ENCODE measurements around the gene SNX21.

The SNX21 gene

DNA sequence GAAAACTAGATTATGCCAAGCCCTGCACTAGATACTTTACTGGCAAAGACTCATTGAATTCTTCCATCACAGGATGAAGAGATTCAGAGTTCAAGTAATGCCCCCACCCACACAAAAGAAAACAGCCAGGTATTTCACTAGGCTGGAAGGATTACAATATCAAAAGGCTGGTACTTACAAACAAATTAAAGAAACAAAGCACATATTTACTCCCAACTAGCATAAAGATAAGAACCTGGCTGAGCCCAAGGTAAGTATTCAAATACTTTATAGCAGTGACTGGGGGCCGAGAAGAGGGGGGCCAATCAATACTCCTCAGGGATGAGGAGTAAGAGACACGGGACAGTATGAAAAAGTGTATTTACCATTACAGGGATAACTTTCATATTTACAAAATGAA is 19.9 kb downstream of the SNX21 start:
- no CpG with 5 or more reads among the region's 2 CpGs for WGBS (ENCODE audit: extremely low coverage, insufficient coverage, low lambda C conversion rate)
- H2BK120ac ChIP-seq (ENCODE audit: low read depth, low read length), result no peak overlapping the region
- no peak overlapping the region for H2BK15ac ChIP-seq (replicated peaks; ENCODE audit: low read depth)
- H3K27ac ChIP-seq (ENCODE audit: low read depth, low read length), result no peak overlapping the region
- no peaks in the 10 kb centered on the region for H3K36me3 ChIP-seq (ENCODE audit: control insufficient read depth, insufficient read depth, low read length)
- H3K4me1 ChIP-seq (ENCODE audit: control insufficient read depth, low read depth, low read length), result no peaks in the 10 kb centered on the region
- H3K4ac ChIP-seq (ENCODE audit: low read depth, low read length), result no peak overlapping the region
- H3K4me2 ChIP-seq (ENCODE audit: low read length), result no peak overlapping the region
- H4K8ac ChIP-seq (ENCODE audit: low read depth, low read length), result no peak overlapping the region
- no peak overlapping the region for H3K18ac ChIP-seq (ENCODE audit: low read length)
- peaks cover 2% of the 10 kb centered on the region for H3K79me2 ChIP-seq (ENCODE audit: control insufficient read depth, insufficient read depth, low read length)
- no peak overlapping the region for H3K4me3 ChIP-seq (ENCODE audit: low read length)
- no peak overlapping the region for H2AK5ac ChIP-seq (ENCODE audit: low read length)
- H3K79me1 ChIP-seq (ENCODE audit: low read length), result peaks cover 3% of the 10 kb centered on the region
- H2BK5ac ChIP-seq (ENCODE audit: low read length), result no peak overlapping the region
- no peak overlapping the region for H3K56ac ChIP-seq (ENCODE audit: low read length)
- DNase-seq, result no peak
- no peak overlapping the region for H3K23ac ChIP-seq (ENCODE audit: low read length)
- H4K5ac ChIP-seq (ENCODE audit: low read length), result no peak overlapping the region
- H3K9ac ChIP-seq (ENCODE audit: low read length), result no peak overlapping the region
- no peaks in the 10 kb centered on the region for H3K27me3 ChIP-seq (ENCODE audit: insufficient read depth, low read length, poor library complexity)

DNA sequence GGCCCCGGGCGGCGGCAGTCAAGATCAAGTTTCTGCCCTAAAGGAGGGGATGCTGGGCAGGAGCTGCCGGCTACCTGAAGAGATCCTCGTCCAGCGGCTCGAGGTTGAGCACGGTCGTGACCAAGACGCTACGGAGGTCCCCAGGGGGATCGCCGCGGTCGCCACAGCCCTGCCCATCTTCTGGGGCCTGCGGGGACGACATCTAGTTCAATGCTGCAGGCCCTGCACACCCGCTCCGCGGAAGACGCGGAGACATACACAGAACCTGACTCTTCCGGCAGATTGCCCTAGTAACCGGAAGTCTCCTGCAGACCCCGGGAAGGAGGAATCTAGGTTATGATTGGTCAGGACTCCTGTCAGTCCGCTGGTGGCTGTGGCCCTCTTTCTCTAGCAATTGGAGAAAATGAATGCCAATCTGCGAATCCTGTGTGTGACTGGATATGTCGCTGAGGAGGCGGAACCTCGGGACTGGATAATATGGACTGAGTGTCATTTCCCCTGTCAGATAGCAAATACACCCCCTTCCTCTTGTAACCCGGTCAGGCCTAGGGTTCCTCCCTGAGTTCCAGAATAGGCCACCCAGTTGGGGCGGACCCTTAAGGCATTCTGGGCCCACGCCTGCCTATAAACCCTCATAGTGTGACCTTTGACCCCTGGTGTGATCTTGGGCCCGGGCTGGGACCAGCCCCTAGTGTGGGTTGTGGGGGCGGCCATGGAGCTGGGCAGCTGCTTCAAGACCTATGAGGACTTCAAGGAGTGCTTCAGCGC is 23.7 kb downstream of the SNX21 start, which contains the start of the genes ACOT8 and ZSWIM3:
Gene ACOT8, minus strand, starts transcription at position 279 of the 768 bp plus-strand sequence. Its CDS starts 77 bp downstream, at position 202.
Gene ZSWIM3, plus strand, starts transcription at position 501 of the 768 bp plus-strand sequence. Its CDS starts 212 bp downstream, at position 713.
- no CpG with 5 or more reads among the region's 36 CpGs for WGBS (ENCODE audit: extremely low coverage, insufficient coverage, low lambda C conversion rate)

DNA sequence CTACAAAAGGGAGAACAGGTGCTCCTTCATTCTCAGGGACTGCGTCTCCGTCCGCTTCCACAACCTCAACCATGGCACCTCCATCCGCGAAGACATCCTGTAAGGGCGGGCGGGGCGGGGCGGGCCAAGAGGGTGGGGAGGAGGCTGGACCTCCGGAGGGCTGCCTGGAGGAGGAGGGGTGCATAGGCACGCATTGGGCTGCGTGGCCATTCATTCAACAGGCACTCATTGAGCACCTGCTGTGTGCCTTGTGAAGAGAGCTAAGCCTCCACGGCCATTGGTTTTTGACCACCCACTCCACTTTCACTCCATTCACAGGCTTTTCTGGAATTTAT is 24.2 kb downstream of the SNX21 start:
- no peak overlapping the region for H4K5ac ChIP-seq (ENCODE audit: low read length)
- no peak overlapping the region for H2BK120ac ChIP-seq (ENCODE audit: low read depth, low read length)
- H3K27me3 ChIP-seq (ENCODE audit: insufficient read depth, low read length, poor library complexity), result no peaks in the 10 kb centered on the region
- peak overlapping the region; percentile 35 for H3K18ac ChIP-seq (ENCODE audit: low read length)
- H2BK15ac ChIP-seq (replicated peaks; ENCODE audit: low read depth), result no peak overlapping the region
- H3K9ac ChIP-seq (ENCODE audit: low read length), result peak overlapping the region; percentile 72
- no peak overlapping the region for H2AK5ac ChIP-seq (ENCODE audit: low read length)
- peak overlapping the region; percentile 19 for H3K27ac ChIP-seq (ENCODE audit: low read depth, low read length)
- peak overlapping the region; percentile 88 for H3K56ac ChIP-seq (ENCODE audit: low read length)
- H2BK5ac ChIP-seq (ENCODE audit: low read length), result peak overlapping the region; percentile 52
- no peak overlapping the region for H3K4ac ChIP-seq (ENCODE audit: low read depth, low read length)
- peak overlapping the region; percentile 41 for H4K8ac ChIP-seq (ENCODE audit: low read depth, low read length)
- H3K79me2 ChIP-seq (ENCODE audit: control insufficient read depth, insufficient read depth, low read length), result peaks cover 2% of the 10 kb centered on the region
- H3K79me1 ChIP-seq (ENCODE audit: low read length), result peaks cover 3% of the 10 kb centered on the region
- peak; percentile 66 for DNase-seq
- no CpG with 5 or more reads among the region's 13 CpGs for WGBS (ENCODE audit: extremely low coverage, insufficient coverage, low lambda C conversion rate)
- H3K23ac ChIP-seq (ENCODE audit: low read length), result no peak overlapping the region
- no peaks in the 10 kb centered on the region for H3K4me1 ChIP-seq (ENCODE audit: control insufficient read depth, low read depth, low read length)
- no peaks in the 10 kb centered on the region for H3K36me3 ChIP-seq (ENCODE audit: control insufficient read depth, insufficient read depth, low read length)
- H3K4me3 ChIP-seq (ENCODE audit: low read length), result peak overlapping the region; percentile 21
- peak overlapping the region; percentile 82 for H3K4me2 ChIP-seq (ENCODE audit: low read length)

More for the DNA sequence above, 23.7 kb downstream of the SNX21 start, which contains the start of the genes ACOT8 and ZSWIM3:
- H3K4ac ChIP-seq (ENCODE audit: low read depth, low read length), result no peak within 1 kb of the TSS
- H3K18ac ChIP-seq (ENCODE audit: low read length), result peak within 1 kb of the TSS; percentile 35
- no peak within 1 kb of the TSS for H2AK5ac ChIP-seq (ENCODE audit: low read length)
- DNase-seq, result peak; percentile 100
- peak within 1 kb of the TSS; percentile 41 for H4K8ac ChIP-seq (ENCODE audit: low read depth, low read length)
- H3K27ac ChIP-seq (ENCODE audit: low read depth, low read length), result peak within 1 kb of the TSS; percentile 19
- H2BK5ac ChIP-seq (ENCODE audit: low read length), result peak within 1 kb of the TSS; percentile 52
- H3K4me1 ChIP-seq (ENCODE audit: control insufficient read depth, low read depth, low read length), result no peaks in the 10 kb centered on the region
- H2BK15ac ChIP-seq (replicated peaks; ENCODE audit: low read depth), result no peak within 1 kb of the TSS
- peak within 1 kb of the TSS; percentile 96 for H3K4me2 ChIP-seq (ENCODE audit: low read length)
- peaks cover 3% of the 10 kb centered on the region for H3K79me1 ChIP-seq (ENCODE audit: low read length)
- H3K23ac ChIP-seq (ENCODE audit: low read length), result no peak within 1 kb of the TSS
- peak within 1 kb of the TSS; percentile 97 for H3K56ac ChIP-seq (ENCODE audit: low read length)
- peak within 1 kb of the TSS; percentile 90 for H3K9ac ChIP-seq (ENCODE audit: low read length)
- no peak within 1 kb of the TSS for H2BK120ac ChIP-seq (ENCODE audit: low read depth, low read length)
- H3K27me3 ChIP-seq (ENCODE audit: insufficient read depth, low read length, poor library complexity), result no peaks in the 10 kb centered on the region
- H4K5ac ChIP-seq (ENCODE audit: low read length), result no peak within 1 kb of the TSS
- peak within 1 kb of the TSS; percentile 94 for H3K4me3 ChIP-seq (ENCODE audit: low read length)
- H3K36me3 ChIP-seq (ENCODE audit: control insufficient read depth, insufficient read depth, low read length), result no peaks in the 10 kb centered on the region
- H3K79me2 ChIP-seq (ENCODE audit: control insufficient read depth, insufficient read depth, low read length), result peaks cover 2% of the 10 kb centered on the region

DNA sequence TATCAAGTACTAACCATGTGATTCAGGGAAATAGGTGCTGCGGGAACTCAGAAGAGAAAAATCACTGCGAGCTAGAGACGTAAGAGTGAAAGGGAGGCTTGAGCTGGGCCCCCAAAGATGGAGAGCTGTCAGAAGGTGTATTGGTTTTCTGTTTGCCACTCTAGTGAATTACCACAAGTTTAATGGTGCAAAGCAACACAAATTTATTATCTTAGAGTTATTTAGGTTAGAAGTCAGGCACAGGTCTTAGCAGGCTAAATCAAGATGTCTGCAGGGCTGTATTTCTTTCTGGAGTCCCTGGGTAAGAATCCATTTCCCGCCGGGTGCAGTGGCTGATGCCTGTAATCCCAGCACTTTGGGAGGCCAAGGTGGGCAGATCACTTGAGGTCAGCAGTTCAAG is 26.3 kb downstream of the SNX21 start:
- Histone ChIP-seq H3K23ac (ENCODE audit: low read length) (no peak overlapping the region), H2BK5ac (ENCODE audit: low read length) (no peak overlapping the region), H3K18ac (ENCODE audit: low read length) (no peak overlapping the region), H2BK15ac (replicated peaks; ENCODE audit: low read depth) (no peak overlapping the region), H3K4me3 (ENCODE audit: low read length) (no peak overlapping the region), H3K79me2 (ENCODE audit: control insufficient read depth, insufficient read depth, low read length) (peaks cover 2% of the 10 kb centered on the region), H3K36me3 (ENCODE audit: control insufficient read depth, insufficient read depth, low read length) (no peaks in the 10 kb centered on the region), H3K4ac (ENCODE audit: low read depth, low read length) (no peak overlapping the region), H3K27ac (ENCODE audit: low read depth, low read length) (no peak overlapping the region), H3K79me1 (ENCODE audit: low read length) (peaks cover 3% of the 10 kb centered on the region), H3K27me3 (ENCODE audit: insufficient read depth, low read length, poor library complexity) (no peaks in the 10 kb centered on the region), H3K4me2 (ENCODE audit: low read length) (no peak overlapping the region), H3K4me1 (ENCODE audit: control insufficient read depth, low read depth, low read length) (no peaks in the 10 kb centered on the region), H2BK120ac (ENCODE audit: low read depth, low read length) (no peak overlapping the region), H4K5ac (ENCODE audit: low read length) (no peak overlapping the region), H3K9ac (ENCODE audit: low read length) (no peak overlapping the region), H4K8ac (ENCODE audit: low read depth, low read length) (no peak overlapping the region), H3K56ac (ENCODE audit: low read length) (no peak overlapping the region), H2AK5ac (ENCODE audit: low read length) (no peak overlapping the region)
- no CpG with 5 or more reads among the region's 5 CpGs for WGBS (ENCODE audit: extremely low coverage, insufficient coverage, low lambda C conversion rate)
- no peak for DNase-seq

DNA sequence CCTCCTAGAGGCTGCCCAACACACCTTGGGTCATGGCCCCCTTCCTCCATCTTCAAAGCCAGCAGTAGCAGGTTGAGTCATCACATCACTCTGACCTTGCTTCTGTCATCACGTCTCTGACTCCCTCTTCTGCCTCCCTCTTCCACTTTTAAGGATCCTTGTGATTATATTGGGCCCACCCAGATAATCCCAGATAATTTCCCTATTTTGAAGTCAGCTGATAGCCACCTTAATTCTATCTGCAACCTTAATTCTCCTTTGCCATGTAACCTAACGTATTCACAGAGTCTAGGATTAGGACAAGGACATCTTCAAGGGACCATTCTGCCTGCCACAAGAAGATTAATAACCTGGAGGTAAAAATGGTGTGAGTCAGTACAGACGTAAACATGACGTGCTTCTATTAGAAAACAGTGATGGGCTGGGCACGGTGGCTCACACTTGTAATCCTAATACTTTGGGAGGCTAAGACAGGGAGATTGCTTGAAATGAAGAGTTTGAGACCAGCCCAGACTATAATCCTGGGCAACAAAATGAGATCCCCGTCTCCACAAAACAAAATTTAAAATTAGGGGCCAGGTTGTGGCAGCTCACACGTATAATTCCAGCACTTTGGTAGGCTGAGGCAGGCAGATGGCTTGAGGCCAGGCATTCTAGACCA is 27.1 kb downstream of the SNX21 start:
- Histone ChIP-seq H2BK15ac (replicated peaks; ENCODE audit: low read depth) (no peak overlapping the region), H3K4ac (ENCODE audit: low read depth, low read length) (no peak overlapping the region), H2AK5ac (ENCODE audit: low read length) (no peak overlapping the region), H3K27me3 (ENCODE audit: insufficient read depth, low read length, poor library complexity) (no peaks in the 10 kb centered on the region), H3K23ac (ENCODE audit: low read length) (no peak overlapping the region), H4K5ac (ENCODE audit: low read length) (no peak overlapping the region), H2BK5ac (ENCODE audit: low read length) (no peak overlapping the region), H3K79me2 (ENCODE audit: control insufficient read depth, insufficient read depth, low read length) (peaks cover 2% of the 10 kb centered on the region), H3K4me3 (ENCODE audit: low read length) (no peak overlapping the region), H3K4me2 (ENCODE audit: low read length) (no peak overlapping the region), H3K27ac (ENCODE audit: low read depth, low read length) (no peak overlapping the region), H3K56ac (ENCODE audit: low read length) (no peak overlapping the region), H3K9ac (ENCODE audit: low read length) (no peak overlapping the region), H3K18ac (ENCODE audit: low read length) (no peak overlapping the region), H2BK120ac (ENCODE audit: low read depth, low read length) (no peak overlapping the region), H4K8ac (ENCODE audit: low read depth, low read length) (no peak overlapping the region), H3K36me3 (ENCODE audit: control insufficient read depth, insufficient read depth, low read length) (no peaks in the 10 kb centered on the region), H3K79me1 (ENCODE audit: low read length) (peaks cover 3% of the 10 kb centered on the region), H3K4me1 (ENCODE audit: control insufficient read depth, low read depth, low read length) (no peaks in the 10 kb centered on the region)
- no CpG with 5 or more reads among the region's 7 CpGs for WGBS (ENCODE audit: extremely low coverage, insufficient coverage, low lambda C conversion rate)
- no peak for DNase-seq

Measured in mesendoderm (in vitro differentiated cells).